ENCODE results near the gene ME3. TPM values are rescaled to one million over a fixed set of nuclear protein-coding genes. Genes with fewer than 3 reads are reported as not detected.
"Not testable (repeated sequence)": the region's sequence is repeated elsewhere in the genome, so short reads cannot be mapped to it uniquely, and the experiment has no call there.

ME3 gene
- total RNA-seq, 4 donors from 2014 or later = 30.8 to 54.6 (median 36.7) TPM

- WGBS, 2 donors = 59 to 64% methylated on average over 5 of the region's 5 CpGs
- Histone ChIP-seq H3K9me3 (no peaks in the 10 kb centered on the region), H3K27me3 (no peaks in the 10 kb centered on the region), H3K36me3 (peaks cover 0 to 39% (median 0%) of the 10 kb centered on the region in 3 donors), H3K4me1 (peaks cover 0 to 42% (median 12%) of the 10 kb centered on the region in 4 donors), H3K4me3 (no peak overlapping the region), H3K27ac (peak overlapping the region in 2 of 4 donors; percentile 49 to 61)
- no peak for TF ChIP-seq CTCF (IDR thresholded peaks at IDR 0.05)
- no peak for TF ChIP-seq POLR2A (IDR thresholded peaks at IDR 0.05)
- TF ChIP-seq EP300 (IDR thresholded peaks at IDR 0.05) = no peak
- DNase-seq (ENCODE audit: low spot score in 2 of 2) = no peak
Observed at GRCh38 chr11:86442827-86443226, 229.6 kb downstream of the ME3 start.

- DNase-seq (ENCODE audit: low spot score in 2 of 2) = no peak
- peaks cover 0 to 42% (median 12%) of the 10 kb centered on the region in 4 donors for H3K4me1 ChIP-seq
- H3K27ac ChIP-seq = peak overlapping the region in 2 of 4 donors; percentile 49 to 61
- H3K36me3 ChIP-seq = peaks cover 0 to 36% (median 0%) of the 10 kb centered on the region in 3 donors
- H3K9me3 ChIP-seq = no peaks in the 10 kb centered on the region
- WGBS, 2 donors = 36 to 55% methylated on average over 2 of the region's 2 CpGs
- H3K4me3 ChIP-seq = no peak overlapping the region
- TF ChIP-seq CTCF (IDR thresholded peaks at IDR 0.05) (no peak), POLR2A (IDR thresholded peaks at IDR 0.05) (no peak), EP300 (IDR thresholded peaks at IDR 0.05) (no peak)
- H3K27me3 ChIP-seq = no peaks in the 10 kb centered on the region
Observed at GRCh38 chr11:86442420-86442819, 230.0 kb downstream of the ME3 start.

GRCh38 chr11:86440843-86441242, 231.6 kb downstream of the ME3 start:
- DNase-seq (ENCODE audit: low spot score in 2 of 2) = no peak
- H3K9me3 ChIP-seq = no peaks in the 10 kb centered on the region
- H3K27me3 ChIP-seq = no peaks in the 10 kb centered on the region
- WGBS, 2 donors = 25 to 29% methylated on average over 2 of the region's 2 CpGs
- peak overlapping the region in 3 of 4 donors; percentile 11 to 81 (median 63) for H3K27ac ChIP-seq
- H3K36me3 ChIP-seq = peaks cover 0 to 22% (median 0%) of the 10 kb centered on the region in 3 donors
- TF ChIP-seq POLR2A (IDR thresholded peaks at IDR 0.05) = no peak
- TF ChIP-seq CTCF (IDR thresholded peaks at IDR 0.05) = no peak
- TF ChIP-seq EP300 (IDR thresholded peaks at IDR 0.05) = no peak
- peaks cover 0 to 42% (median 12%) of the 10 kb centered on the region in 4 donors for H3K4me1 ChIP-seq
- no peak overlapping the region for H3K4me3 ChIP-seq

- H3K27me3 ChIP-seq = no peaks in the 10 kb centered on the region
- peak in 1 of 2 donors; percentile 59 for DNase-seq (ENCODE audit: low spot score in 2 of 2)
- no peaks in the 10 kb centered on the region for H3K9me3 ChIP-seq
- peak overlapping the region in 3 of 4 donors; percentile 11 to 81 (median 63) for H3K27ac ChIP-seq
- no peak overlapping the region for H3K4me3 ChIP-seq
- WGBS, 2 donors = 28 to 31% methylated on average over 3 of the region's 3 CpGs
- peaks cover 0 to 22% (median 0%) of the 10 kb centered on the region in 3 donors for H3K36me3 ChIP-seq
- H3K4me1 ChIP-seq = peaks cover 0 to 42% (median 12%) of the 10 kb centered on the region in 4 donors
- TF ChIP-seq POLR2A (IDR thresholded peaks at IDR 0.05) (no peak), EP300 (IDR thresholded peaks at IDR 0.05) (peak in 1 of 2 donors; percentile 61)
Observed at GRCh38 chr11:86440305-86440716, 232.1 kb downstream of the ME3 start.

- 93 to 100% methylated on average over 1 of the region's 1 CpG for WGBS, 2 donors
- Histone ChIP-seq H3K4me3 (no peak overlapping the region), H3K9me3 (no peaks in the 10 kb centered on the region), H3K27me3 (no peaks in the 10 kb centered on the region), H3K4me1 (peaks cover 0 to 42% (median 12%) of the 10 kb centered on the region in 4 donors), H3K36me3 (peaks cover 0 to 20% (median 0%) of the 10 kb centered on the region in 3 donors), H3K27ac (no peak overlapping the region)
- no peak for DNase-seq (ENCODE audit: low spot score in 2 of 2)
- no peak for TF ChIP-seq POLR2A (IDR thresholded peaks at IDR 0.05)
Observed at GRCh38 chr11:86438685-86439084, 233.7 kb downstream of the ME3 start.

GRCh38 chr11:86435711-86436110, 236.7 kb downstream of the ME3 start:
- no peak for DNase-seq (ENCODE audit: low spot score in 2 of 2)
- Histone ChIP-seq H3K27ac (no peak overlapping the region), H3K4me3 (no peak overlapping the region), H3K4me1 (peaks cover 0 to 13% (median 2%) of the 10 kb centered on the region in 4 donors), H3K9me3 (peaks cover 0 to 4% (median 0%) of the 10 kb centered on the region in 4 donors), H3K27me3 (no peaks in the 10 kb centered on the region), H3K36me3 (peaks cover 0 to 34% (median 0%) of the 10 kb centered on the region in 3 donors)
- no peak for TF ChIP-seq EP300 (IDR thresholded peaks at IDR 0.05)
- TF ChIP-seq POLR2A (IDR thresholded peaks at IDR 0.05) = no peak
- WGBS, 2 donors = 88 to 100% methylated on average over 2 of the region's 2 CpGs

GRCh38 chr11:86433361-86434095, 238.9 kb downstream of the ME3 start:
- 94 to 96% methylated on average over 14 to 34 of the region's 38 CpGs for WGBS, 2 donors

More at GRCh38 chr11:86433361-86434095, 238.9 kb downstream of the ME3 start:
- not testable (repeated sequence) for DNase-seq (ENCODE audit: low spot score in 2 of 2); H3K4me3 ChIP-seq; H3K9me3 ChIP-seq; H3K4me1 ChIP-seq; H3K27ac ChIP-seq; H3K27me3 ChIP-seq
- peaks cover 0 to 34% (median 0%) of the 10 kb centered on the region in 3 donors for H3K36me3 ChIP-seq
